Measurements from ENCODE around the gene UBAC2. TPM values are rescaled to one million over a fixed set of nuclear protein-coding genes. Genes with fewer than 3 reads are reported as not detected.

UBAC2 gene
- total and polyA plus RNA-seq, 2 of the 4 experiments (the other 2 are of a cell fraction): 20.8 to 36.3 TPM

GRCh38 chr13:99272481-99272880 is 71.8 kb downstream of the UBAC2 start:
- no peak overlapping the region for H3K18ac ChIP-seq (ENCODE audit: low read depth, low read length)
- no peak overlapping the region for H2BK20ac ChIP-seq (ENCODE audit: low read depth, low read length)
- H3K4ac ChIP-seq (ENCODE audit: low read depth, low read length): no peak overlapping the region
- CTCF ChIA-PET: interaction anchor here (4.5 kb wide), 1 partner anchor 163 kb away, joined by 85 read pairs; no protein-coding TSS in a partner anchor
- WGBS, 2 experiments (ENCODE audit: extremely low coverage in 2 of 2, insufficient read length in 1 of 2): 100% methylated on average over 1 of the region's 2 CpGs; no CpG with 5 or more reads in 1 of the 2 experiments
- no peak overlapping the region for H3K27ac ChIP-seq (ENCODE audit: insufficient read depth, low read length)
- H2AK9ac ChIP-seq (replicated peaks; ENCODE audit: low read depth, low read length, poor library complexity): no peak overlapping the region
- intact Hi-C loops (cut with micrococcal nuclease) (no loop called here), in situ Hi-C loops (cut with MboI; ENCODE audit: low sequenced_read_pairs) (loop anchor here (5.0 kb wide), 1 partner anchor 165 kb away; no protein-coding TSS in a partner anchor), dilution Hi-C loops (cut with HindIII; ENCODE audit: low sequenced_read_pairs, unreplicated experiment) (no loop called here)
- BruUV-seq (replicated peaks): no TSS peak
- no peak overlapping the region for H3K4me2 ChIP-seq (ENCODE audit: low read depth, low read length)
- H2BK15ac ChIP-seq (ENCODE audit: low read depth, low read length): no peak overlapping the region
- no peaks in the 10 kb centered on the region for H3K9me1 ChIP-seq (ENCODE audit: insufficient read depth, low read length)
- no peak overlapping the region for H4K91ac ChIP-seq (ENCODE audit: insufficient read depth, low read depth, low read length)
- H3K9ac ChIP-seq (ENCODE audit: low read depth, low read length): no peak overlapping the region
- peaks cover 9 to 10% of the 10 kb centered on the region in 2 experiments; a peak in 3 of 4 replicates for H3K79me1 ChIP-seq (ENCODE audit: low read depth in 1 of 2, low read length in 2 of 2)
- no peak overlapping the region for H4K8ac ChIP-seq (ENCODE audit: low read depth in 2 of 2, low read length in 2 of 2)
- H3K36me3 ChIP-seq (ENCODE audit: control insufficient read depth, insufficient read depth, low read length): peaks cover 5% of the 10 kb centered on the region
- ATAC-seq (ENCODE audit: low read depth) (no peak), DNase-seq (no peak)
- POLR2A ChIA-PET (ENCODE audit: unreplicated experiment): no interaction called here
- H3K14ac ChIP-seq (replicated peaks; ENCODE audit: low read depth, low read length): no peak overlapping the region
- H4K5ac ChIP-seq (ENCODE audit: low read depth, low read length): no peak overlapping the region
- H3K23ac ChIP-seq (ENCODE audit: low read depth, low read length): no peak overlapping the region
- TF ChIP-seq NFE2L2 (IDR thresholded peaks at IDR 0.05; ENCODE audit: low read depth, low read length) (no peak), POLR2A (IDR thresholded peaks at IDR 0.05; ENCODE audit: low read depth, low read length) (no peak), CHD1 (IDR thresholded peaks at IDR 0.05; ENCODE audit: low read depth, low read length) (no peak), CEBPB (IDR thresholded peaks at IDR 0.05; ENCODE audit: low read depth, low read length) (no peak), FOS (IDR thresholded peaks at IDR 0.05; ENCODE audit: low read depth, low read length) (no peak), CTCF (conservative IDR thresholded peaks at IDR 0.05; ENCODE audit: low read depth, low read length) (no peak), SMC3 (IDR thresholded peaks at IDR 0.05; ENCODE audit: low read depth, low read length) (no peak), RAD21 (IDR thresholded peaks at IDR 0.05; ENCODE audit: low read length) (no peak), MXI1 (IDR thresholded peaks at IDR 0.05; ENCODE audit: borderline replicate concordance, low read depth, low read length) (no peak), MAFK (IDR thresholded peaks at IDR 0.05; ENCODE audit: low read depth, low read length) (no peak), MAZ (IDR thresholded peaks at IDR 0.05; ENCODE audit: borderline replicate concordance, low read depth, low read length) (no peak), BHLHE40 (IDR thresholded peaks at IDR 0.05; ENCODE audit: low read depth, low read length) (no peak), USF2 (IDR thresholded peaks at IDR 0.05; ENCODE audit: low read depth, low read length) (no peak), RFX5 (IDR thresholded peaks at IDR 0.05; ENCODE audit: low read depth, low read length) (no peak), RCOR1 (IDR thresholded peaks at IDR 0.05; ENCODE audit: insufficient replicate concordance, low read length) (no peak)
- TF ChIP-seq, protein P1, sequence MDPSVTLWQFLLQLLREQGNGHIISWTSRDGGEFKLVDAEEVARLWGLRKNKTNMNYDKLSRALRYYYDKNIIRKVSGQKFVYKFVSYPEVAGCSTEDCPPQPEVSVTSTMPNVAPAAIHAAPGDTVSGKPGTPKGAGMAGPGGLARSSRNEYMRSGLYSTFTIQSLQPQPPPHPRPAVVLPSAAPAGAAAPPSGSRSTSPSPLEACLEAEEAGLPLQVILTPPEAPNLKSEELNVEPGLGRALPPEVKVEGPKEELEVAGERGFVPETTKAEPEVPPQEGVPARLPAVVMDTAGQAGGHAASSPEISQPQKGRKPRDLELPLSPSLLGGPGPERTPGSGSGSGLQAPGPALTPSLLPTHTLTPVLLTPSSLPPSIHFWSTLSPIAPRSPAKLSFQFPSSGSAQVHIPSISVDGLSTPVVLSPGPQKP (IDR thresholded peaks at IDR 0.05; ENCODE audit: borderline replicate concordance, low read depth, low read length): no peak
- H3K27me3 ChIP-seq (ENCODE audit: control insufficient read depth, insufficient read depth, low read length): no peaks in the 10 kb centered on the region
- H2AFZ ChIP-seq (replicated peaks; ENCODE audit: low read length, poor library complexity): no peak overlapping the region
- no peak overlapping the region for H2AK5ac ChIP-seq (ENCODE audit: low read depth, low read length)
- no peaks in the 10 kb centered on the region; the same call in none of the 2 replicates for H3K9me3 ChIP-seq (ENCODE audit: control insufficient read depth, insufficient read depth, low read length)
- H4K20me1 ChIP-seq (ENCODE audit: insufficient read depth, low read length): peaks cover 5% of the 10 kb centered on the region; the same call in 1 of the 2 replicates
- no peak overlapping the region for H2BK120ac ChIP-seq (ENCODE audit: low read depth, low read length)
- no peak overlapping the region for H3K56ac ChIP-seq (ENCODE audit: extremely low read depth, insufficient read depth, low read length)
- H3K4me1 ChIP-seq (ENCODE audit: control insufficient read depth, insufficient read depth, low read length): no peaks in the 10 kb centered on the region
- no peak overlapping the region for H3K4me3 ChIP-seq (ENCODE audit: insufficient read depth, low read depth, low read length)
- H2BK5ac ChIP-seq (ENCODE audit: low read depth, low read length, poor library complexity, severe bottlenecking): no peak overlapping the region

Measured in IMR-90 (cell line).